MCF 10A (cell line): Measurements from ENCODE around the gene WNT8B. TPM values are rescaled to one million over a fixed set of nuclear protein-coding genes. Genes with fewer than 3 reads are reported as not detected.
A peak's percentile ranks its signal among the peaks of the same experiment; 100 is the strongest.

ENCODE experiments used
- BruUV-seq: library from RNA; stranded (reverse); fragments of 400-500 nt; replicated peaks from 2 replicates; lab custom pipeline; 2021; lab: Mats Ljungman, UMichigan
- CTCF ChIA-PET: fragments of 300-600 bp; sonication (Branson Sonifier 250); formaldehyde crosslinking; extraction: SDS; loops from one replicate; lab custom pipeline; 2021; ENCODE audit warnings: antibody characterized with exemption, inconsistent platforms; lab: Yijun Ruan, JAX
- POLR2A ChIA-PET: fragments of 300-600, 350-650 bp; sonication (Branson Sonifier 250); formaldehyde crosslinking; extraction: SDS; loops from one replicate; lab custom pipeline; 2020; ENCODE audit warnings: antibody characterized with exemption, inconsistent platforms; lab: Yijun Ruan, JAX
- DNase-seq: peaks from one replicate; pipeline ENCODE4 v3.0.0-alpha.2; 2018; ENCODE audit not compliant: unreplicated experiment
- H3K27ac Mint-ChIP-seq: one replicate; pipeline ENCODE4 v1.8.0; 2022; ENCODE audit warnings: mild to moderate bottlenecking, low read depth, mixed read lengths; ENCODE audit not compliant: unreplicated experiment
- H3K27me3 Mint-ChIP-seq: one replicate; pipeline ENCODE4 v1.8.0; 2022; ENCODE audit warnings: mixed read lengths; ENCODE audit not compliant: insufficient read depth, unreplicated experiment
- H3K36me3 Mint-ChIP-seq: one replicate; pipeline ENCODE4 v1.8.0; 2022; ENCODE audit warnings: mild to moderate bottlenecking, moderate library complexity, mixed read lengths; ENCODE audit not compliant: insufficient read depth, unreplicated experiment
- H3K4me1 Mint-ChIP-seq: one replicate; pipeline ENCODE4 v1.8.0; 2022; ENCODE audit warnings: mixed read lengths; ENCODE audit not compliant: insufficient read depth, unreplicated experiment
- H3K4me3 Mint-ChIP-seq: one replicate; pipeline ENCODE4 v1.8.0; 2022; ENCODE audit warnings: mild to moderate bottlenecking, moderate library complexity, mixed read lengths; ENCODE audit not compliant: unreplicated experiment
- H3K9me3 Mint-ChIP-seq: one replicate; pipeline ENCODE4 v1.8.0; 2022; ENCODE audit warnings: mixed read lengths; ENCODE audit not compliant: unreplicated experiment
- intact Hi-C: fragments of 100-400 bp; cut with micrococcal nuclease; formaldehyde crosslinking; loops from 2 replicates; pipeline ENCODE4 v1.14.1; 2022
- total RNA-seq: library from RNA; stranded (reverse); gene quantifications from 2 replicates; pipeline ENCODE4 v1.2.3, GENCODE V29; 2022
- TF ChIP-seq, protein P1 (sequence below): fragments of 200-600 bp; IDR thresholded peaks from one replicate; pipeline ENCODE4 v1.8.0; 2022; ENCODE audit warnings: antibody characterized with exemption, mild to moderate bottlenecking; ENCODE audit not compliant: unreplicated experiment

WNT8B gene
- total RNA-seq, 1 experiment from 2014 or later = not detected

DNA sequence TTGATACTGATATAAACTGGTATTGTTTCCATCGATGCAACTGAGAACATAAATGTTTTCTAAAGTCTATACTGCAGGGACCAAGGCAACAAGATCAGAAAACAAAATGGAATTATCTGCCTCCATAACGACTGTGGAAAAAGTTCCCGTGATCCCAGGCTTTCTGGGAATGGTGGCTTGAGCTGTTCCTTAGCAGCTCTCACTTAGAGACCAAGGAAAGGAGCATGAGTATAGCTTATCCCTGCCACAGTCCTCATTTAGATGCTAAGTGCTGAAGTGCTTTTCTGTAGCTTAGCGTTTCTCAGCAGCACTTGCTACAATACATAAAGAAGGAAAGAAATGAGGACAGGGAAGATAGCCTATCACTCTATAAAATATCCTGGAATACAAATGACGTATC lies 5.5 kb downstream of the WNT8B start:
- Mint-ChIP-seq H3K4me1 (no peaks in the 10 kb centered on the region), H3K27ac (no peak overlapping the region), H3K9me3 (no peaks in the 10 kb centered on the region), H3K4me3 (no peak overlapping the region), H3K27me3 (peaks cover 56% of the 10 kb centered on the region), H3K36me3 (no peaks in the 10 kb centered on the region)
- no TSS peak for BruUV-seq
- TF ChIP-seq, protein P1, sequence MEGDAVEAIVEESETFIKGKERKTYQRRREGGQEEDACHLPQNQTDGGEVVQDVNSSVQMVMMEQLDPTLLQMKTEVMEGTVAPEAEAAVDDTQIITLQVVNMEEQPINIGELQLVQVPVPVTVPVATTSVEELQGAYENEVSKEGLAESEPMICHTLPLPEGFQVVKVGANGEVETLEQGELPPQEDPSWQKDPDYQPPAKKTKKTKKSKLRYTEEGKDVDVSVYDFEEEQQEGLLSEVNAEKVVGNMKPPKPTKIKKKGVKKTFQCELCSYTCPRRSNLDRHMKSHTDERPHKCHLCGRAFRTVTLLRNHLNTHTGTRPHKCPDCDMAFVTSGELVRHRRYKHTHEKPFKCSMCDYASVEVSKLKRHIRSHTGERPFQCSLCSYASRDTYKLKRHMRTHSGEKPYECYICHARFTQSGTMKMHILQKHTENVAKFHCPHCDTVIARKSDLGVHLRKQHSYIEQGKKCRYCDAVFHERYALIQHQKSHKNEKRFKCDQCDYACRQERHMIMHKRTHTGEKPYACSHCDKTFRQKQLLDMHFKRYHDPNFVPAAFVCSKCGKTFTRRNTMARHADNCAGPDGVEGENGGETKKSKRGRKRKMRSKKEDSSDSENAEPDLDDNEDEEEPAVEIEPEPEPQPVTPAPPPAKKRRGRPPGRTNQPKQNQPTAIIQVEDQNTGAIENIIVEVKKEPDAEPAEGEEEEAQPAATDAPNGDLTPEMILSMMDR = no peak
- no peak for DNase-seq
- intact Hi-C loops = no loop called here
- ChIA-PET CTCF (interaction anchor here (0.7 to 2.8 kb wide), 4 partner anchors 27 to 410 kb away, joined by 3 to 9 read pairs (median 4); no protein-coding TSS in a partner anchor), POLR2A (interaction anchor here (0.6 to 1.1 kb wide), 3 partner anchors 11 to 540 kb away, joined by 3 to 4 read pairs (median 3); partner anchors contain the start of gene CWF19L1)

- Mint-ChIP-seq H3K4me1 (no peaks in the 10 kb centered on the region), H3K36me3 (no peaks in the 10 kb centered on the region), H3K4me3 (no peak overlapping the region), H3K27ac (no peak overlapping the region), H3K27me3 (peaks cover 56% of the 10 kb centered on the region), H3K9me3 (no peaks in the 10 kb centered on the region)
- no TSS peak for BruUV-seq
- no peak for DNase-seq
- TF ChIP-seq, protein P1 = no peak
- ChIA-PET POLR2A (no interaction called here), CTCF (interaction anchor here (0.6 to 2.8 kb wide), 6 partner anchors 15 to 153 kb away, joined by 3 to 9 read pairs (median 4); no protein-coding TSS in a partner anchor)
- intact Hi-C loops = no loop called here
Measured at GRCh38 chr10:100468978-100469377, 6.2 kb downstream of the WNT8B start.

DNA sequence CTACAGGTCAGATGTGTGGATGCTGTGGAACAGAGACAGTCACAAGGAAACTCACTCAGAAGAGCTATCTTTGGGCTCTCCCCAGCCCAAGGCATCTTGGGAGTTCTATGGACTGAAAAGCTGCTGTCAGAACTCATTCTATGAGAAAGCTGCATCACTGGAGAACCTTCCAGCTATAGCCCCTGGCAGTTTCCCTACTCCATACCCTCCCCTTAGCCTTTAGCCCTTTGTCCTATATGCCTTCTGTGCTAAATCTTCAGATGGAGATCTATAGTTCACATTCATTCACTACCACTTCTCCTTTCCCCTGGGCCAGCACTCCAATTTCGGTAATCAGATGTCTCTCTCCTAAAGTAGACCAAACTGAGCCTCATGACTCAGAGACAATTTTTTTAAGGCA lies 6.9 kb downstream of the WNT8B start:
- Mint-ChIP-seq H3K4me1 (no peaks in the 10 kb centered on the region), H3K27me3 (peaks cover 52% of the 10 kb centered on the region), H3K27ac (no peak overlapping the region), H3K9me3 (no peaks in the 10 kb centered on the region), H3K4me3 (no peak overlapping the region), H3K36me3 (no peaks in the 10 kb centered on the region)
- TF ChIP-seq, protein P1 = no peak
- POLR2A ChIA-PET = no interaction called here
- BruUV-seq = no TSS peak
- no peak for DNase-seq
- intact Hi-C loops = no loop called here
- CTCF ChIA-PET = interaction anchor here (0.7 to 2.8 kb wide), 5 partner anchors 15 to 402 kb away, joined by 3 to 9 read pairs (median 4); no protein-coding TSS in a partner anchor

DNA sequence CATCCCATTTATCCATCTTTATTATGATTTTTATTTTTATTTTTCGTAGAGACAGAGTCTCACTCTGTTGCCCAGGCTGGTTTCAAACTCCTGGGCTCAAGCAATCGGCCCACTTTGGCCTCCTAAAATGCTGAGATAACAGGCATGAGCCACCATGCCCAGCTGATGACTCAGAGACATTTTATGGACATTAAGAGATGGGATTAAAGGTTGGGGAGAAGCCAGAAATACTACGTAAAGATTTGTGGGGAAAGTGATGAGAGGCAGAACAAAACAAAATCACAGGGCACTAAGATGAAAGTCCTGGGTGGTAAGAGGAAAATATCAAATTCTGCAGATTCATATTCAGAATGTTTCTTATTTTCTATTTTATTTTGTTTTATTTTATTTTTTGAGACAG lies 7.6 kb downstream of the WNT8B start:
- H3K27me3 Mint-ChIP-seq = peaks cover 46% of the 10 kb centered on the region

More for the DNA sequence above, 7.6 kb downstream of the WNT8B start:
- Mint-ChIP-seq H3K4me1 (no peaks in the 10 kb centered on the region), H3K36me3 (no peaks in the 10 kb centered on the region), H3K27ac (no peak overlapping the region), H3K4me3 (no peak overlapping the region), H3K9me3 (no peaks in the 10 kb centered on the region)
- TF ChIP-seq, protein P1 = no peak
- ChIA-PET POLR2A (no interaction called here), CTCF (interaction anchor here (1.0 to 2.8 kb wide), 2 partner anchors 48 to 402 kb away, joined by 3 to 9 read pairs; no protein-coding TSS in a partner anchor)
- intact Hi-C loops = no loop called here
- peak; percentile 56 for DNase-seq
- BruUV-seq = no TSS peak
